Measurements from ENCODE around the gene FNDC11.

- TF ChIP-seq CTCF (IDR thresholded peaks at IDR 0.05) (no peak), ZFX (IDR thresholded peaks at IDR 0.05; ENCODE audit: borderline replicate concordance) (no peak)
Measured at GRCh38 chr20:63591786-63592355, 37.9 kb downstream of the FNDC11 start.
